Gastroesophageal sphincter (tissue), 4 donors: ENCODE data around the gene FLNC. TPM values are rescaled to one million over a fixed set of nuclear protein-coding genes. Genes with fewer than 3 reads are reported as not detected.
A peak's percentile ranks its signal among the peaks of the same experiment; 100 is the strongest.

Experiments
- ATAC-seq: fragments of 150-250 bp; one replicate; pipeline ENCODE4 v1.9.1; 2016; ENCODE audit warnings: mild to moderate bottlenecking, moderate library complexity
- H3K27ac ChIP-seq, 4 donors: fragments of 200-600 bp; sonication (generic) in 3 of 4; 1 replicate in 3 of 4; 2 replicates in 1 of 4; pipeline ENCODE4 v1.5.1; 2016 to 2019
- H3K27me3 ChIP-seq: fragments of 200-600 bp; sonication (generic); one replicate; pipeline ENCODE4 v1.5.1; 2019
- H3K36me3 ChIP-seq, 2 donors: fragments of 200-600 bp; sonication (generic); one replicate each; pipeline ENCODE4 v1.5.1; 2019; ENCODE audit warnings: control low read depth in 1 of 2
- H3K4me1 ChIP-seq, 3 donors: fragments of 200-600 bp; sonication (generic); 1 replicate in 2 of 3; 2 replicates in 1 of 3; pipeline ENCODE4 v1.5.1; 2016 to 2019; ENCODE audit warnings: control low read depth in 2 of 3
- H3K4me3 ChIP-seq, 2 donors: fragments of 200-600 bp; sonication (generic); one replicate each; pipeline ENCODE4 v1.5.1; 2019; ENCODE audit warnings: mild to moderate bottlenecking in 1 of 2, moderate library complexity in 1 of 2
- H3K9me3 ChIP-seq, 3 donors: fragments of 200-600 bp; sonication (generic); one replicate each; pipeline ENCODE4 v1.5.1; 2017 to 2019; ENCODE audit warnings: control low read depth in 2 of 3
- EP300 ChIP-seq: sonication (generic); formaldehyde crosslinking; IDR thresholded peaks from one replicate; pipeline ENCODE4 v1.6.1; 2017; ENCODE audit warnings: antibody characterized with exemption, mild to moderate bottlenecking
- POLR2A ChIP-seq, 2 donors: fragments of 450-650 bp; IDR thresholded peaks; one replicate each; pipeline ENCODE4 v1.6.1; 2017; ENCODE audit warnings: antibody characterized with exemption in 2 of 2, mild to moderate bottlenecking in 2 of 2, moderate library complexity in 1 of 2
- POLR2AphosphoS5 ChIP-seq: sonication (generic); formaldehyde crosslinking; IDR thresholded peaks from one replicate; pipeline ENCODE4 v1.6.1; 2017; ENCODE audit warnings: antibody characterized with exemption
- WGBS, 2 donors: methylation state at CpG; one replicate each; pipeline ENCODE4 v1.1.5; 2018; ENCODE audit warnings: low coverage in 1 of 2; 5-methylcytosine and 5-hydroxymethylcytosine counted together
- total RNA-seq, 4 donors: library from RNA; depleted of rRNA; stranded (reverse); fragments of >200 nt; gene quantifications; one replicate each; pipeline ENCODE4 v1.1.0, GENCODE V29; 2016
- TF ChIP-seq, protein P1 (sequence below), 4 experiments: fragments of 200-600 bp in 2 of 4; fragments of 450-650 bp in 2 of 4; sonication (generic) in 1 of 4; IDR thresholded peaks; one replicate each; pipeline ENCODE4 v1.5.1; 2017 to 2019; ENCODE audit warnings: antibody characterized with exemption in 4 of 4, mild to moderate bottlenecking in 2 of 4, moderate library complexity in 2 of 4

Gene FLNC
- total RNA-seq, 4 donors from 2014 or later = 308 to 1,162 (median 401) TPM

DNA sequence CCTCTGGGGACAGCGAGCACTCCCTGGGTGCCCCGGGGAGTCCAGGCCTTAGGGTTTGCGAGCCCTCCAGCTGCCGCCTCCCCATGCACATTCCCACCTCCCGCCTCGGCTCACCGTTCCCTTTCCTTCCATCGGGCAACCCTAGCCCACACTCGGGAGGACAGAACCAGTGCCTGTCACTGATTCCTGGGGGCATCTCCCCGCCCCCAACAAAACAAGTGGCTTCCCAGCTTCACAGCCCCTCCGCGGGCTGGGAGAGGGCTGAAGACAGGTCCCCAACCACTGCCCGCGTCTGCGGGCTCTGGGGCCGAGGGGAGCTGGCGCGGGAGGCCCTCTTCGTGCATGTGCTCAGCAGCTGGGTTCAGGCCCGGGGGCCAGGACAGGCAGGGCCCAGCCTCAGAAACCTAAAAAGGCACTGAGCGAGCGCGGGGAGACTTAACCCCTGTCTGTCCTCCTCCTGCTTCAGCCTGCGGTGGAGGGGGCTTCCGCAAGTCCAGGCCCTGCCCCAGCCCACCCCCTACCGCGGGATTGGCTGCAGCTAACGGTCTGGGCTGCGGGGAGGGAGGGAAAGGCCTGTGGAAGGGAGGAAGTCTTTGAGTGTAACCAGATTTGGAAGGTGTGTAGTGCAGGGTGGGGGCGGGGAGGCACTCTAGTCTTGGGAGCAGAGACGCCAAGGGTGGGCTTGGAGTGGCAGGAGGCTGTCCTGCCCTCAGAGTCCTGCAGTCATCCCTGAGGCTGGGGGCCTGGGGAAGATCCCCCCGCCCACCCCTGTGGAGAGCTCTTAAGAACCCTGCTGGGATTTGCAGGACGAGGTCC lies 1.2 kb downstream of the FLNC start:
- WGBS, 2 donors = 0% methylated on average over 1 to 4 of the region's 33 CpGs
- Histone ChIP-seq H3K4me3 (peak overlapping the region; percentile 72 to 83), H3K9me3 (no peaks in the 10 kb centered on the region), H3K4me1 (peaks cover 3 to 93% (median 53%) of the 10 kb centered on the region in 3 donors), H3K27ac (peak overlapping the region; percentile 90 to 96 (median 94)), H3K36me3 (peaks cover 0 to 19% of the 10 kb centered on the region in 2 donors), H3K27me3 (no peaks in the 10 kb centered on the region)
- ATAC-seq = peak; percentile 22
- TF ChIP-seq POLR2A (IDR thresholded peaks at IDR 0.05) (peak; percentile 50 to 78), EP300 (no peak), POLR2AphosphoS5 (peak; percentile 49)
- TF ChIP-seq, protein P1, sequence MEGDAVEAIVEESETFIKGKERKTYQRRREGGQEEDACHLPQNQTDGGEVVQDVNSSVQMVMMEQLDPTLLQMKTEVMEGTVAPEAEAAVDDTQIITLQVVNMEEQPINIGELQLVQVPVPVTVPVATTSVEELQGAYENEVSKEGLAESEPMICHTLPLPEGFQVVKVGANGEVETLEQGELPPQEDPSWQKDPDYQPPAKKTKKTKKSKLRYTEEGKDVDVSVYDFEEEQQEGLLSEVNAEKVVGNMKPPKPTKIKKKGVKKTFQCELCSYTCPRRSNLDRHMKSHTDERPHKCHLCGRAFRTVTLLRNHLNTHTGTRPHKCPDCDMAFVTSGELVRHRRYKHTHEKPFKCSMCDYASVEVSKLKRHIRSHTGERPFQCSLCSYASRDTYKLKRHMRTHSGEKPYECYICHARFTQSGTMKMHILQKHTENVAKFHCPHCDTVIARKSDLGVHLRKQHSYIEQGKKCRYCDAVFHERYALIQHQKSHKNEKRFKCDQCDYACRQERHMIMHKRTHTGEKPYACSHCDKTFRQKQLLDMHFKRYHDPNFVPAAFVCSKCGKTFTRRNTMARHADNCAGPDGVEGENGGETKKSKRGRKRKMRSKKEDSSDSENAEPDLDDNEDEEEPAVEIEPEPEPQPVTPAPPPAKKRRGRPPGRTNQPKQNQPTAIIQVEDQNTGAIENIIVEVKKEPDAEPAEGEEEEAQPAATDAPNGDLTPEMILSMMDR (IDR thresholded peaks at IDR 0.05) = no peak

DNA sequence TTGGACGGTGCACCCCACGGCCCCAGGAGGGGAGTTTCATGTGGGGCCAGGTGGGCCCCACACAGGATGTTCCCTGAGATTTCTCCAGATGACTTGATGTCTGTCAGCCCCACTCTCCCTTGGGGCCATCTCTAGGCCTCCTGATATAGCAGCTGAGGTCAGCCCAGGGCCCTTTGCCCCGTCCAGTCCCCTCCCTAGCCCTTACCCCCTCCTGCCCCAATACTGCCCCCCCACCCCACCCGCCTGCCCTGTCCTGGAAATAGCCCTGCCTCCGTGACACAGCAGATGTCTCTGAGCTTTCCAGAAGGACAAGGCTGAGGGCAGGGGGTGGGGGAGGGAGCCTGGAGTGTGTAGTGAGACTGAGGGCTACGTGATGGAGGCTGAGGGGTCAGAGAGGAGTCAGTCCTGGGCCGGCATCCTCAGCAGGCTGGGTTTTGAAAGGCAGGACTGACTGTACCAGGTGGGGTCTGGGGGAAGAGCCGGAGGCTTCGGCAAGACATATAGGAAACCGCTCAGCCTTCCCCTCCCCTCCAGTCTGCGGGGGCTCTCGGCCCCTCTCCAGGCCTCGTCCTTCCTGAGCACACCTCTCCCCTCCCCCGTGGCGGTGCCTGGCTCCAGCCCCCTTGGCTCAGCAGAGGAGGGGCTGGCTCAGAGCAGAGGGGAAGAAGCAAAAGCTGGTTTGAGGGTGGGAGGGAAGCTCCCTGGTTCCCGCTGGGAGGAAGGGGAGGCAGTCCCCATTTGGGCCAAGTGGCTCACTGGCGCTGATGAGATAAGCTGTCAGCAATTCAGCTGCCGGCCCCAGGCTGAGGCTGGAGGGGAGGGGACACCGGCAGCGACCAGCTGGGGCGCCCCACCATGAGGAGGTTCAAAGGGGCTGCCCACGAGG lies 2.0 kb downstream of the FLNC start:
- Histone ChIP-seq H3K4me3 (peak overlapping the region; percentile 72 to 83), H3K36me3 (peaks cover 0 to 27% of the 10 kb centered on the region in 2 donors), H3K4me1 (peaks cover 3 to 97% (median 58%) of the 10 kb centered on the region in 3 donors), H3K27me3 (no peaks in the 10 kb centered on the region), H3K27ac (peak overlapping the region; percentile 90 to 96 (median 94)), H3K9me3 (no peaks in the 10 kb centered on the region)
- 0 to 6% methylated on average over 1 to 3 of the region's 22 CpGs for WGBS, 2 donors
- TF ChIP-seq POLR2AphosphoS5 (no peak), POLR2A (IDR thresholded peaks at IDR 0.05) (peak; percentile 5 to 10)
- TF ChIP-seq, protein P1 (IDR thresholded peaks at IDR 0.05) = peak in 1 of 4 experiments; percentile 2
- ATAC-seq = peak; percentile 2

DNA sequence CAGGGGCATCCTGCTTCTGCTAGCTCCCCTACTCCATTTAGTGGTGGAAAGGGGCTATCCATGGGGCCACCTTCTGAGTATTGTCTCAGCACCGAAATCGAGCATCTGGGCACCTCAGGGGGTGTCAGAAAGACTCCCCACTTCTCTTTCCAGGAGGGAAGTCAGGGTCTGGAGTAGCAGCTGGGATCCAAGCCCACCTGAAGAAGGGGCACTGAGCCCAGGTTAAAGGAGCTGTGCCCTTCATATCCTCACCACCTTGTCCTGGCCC lies 2.6 kb downstream of the FLNC start:
- TF ChIP-seq POLR2A (IDR thresholded peaks at IDR 0.05) (no peak), EP300 (no peak), POLR2AphosphoS5 (no peak)
- TF ChIP-seq, protein P1 (IDR thresholded peaks at IDR 0.05) = no peak
- no peaks in the 10 kb centered on the region for H3K27me3 ChIP-seq
- H3K4me3 ChIP-seq = peak overlapping the region; percentile 72 to 83
- no peaks in the 10 kb centered on the region for H3K9me3 ChIP-seq
- peaks cover 3 to 96% (median 57%) of the 10 kb centered on the region in 3 donors for H3K4me1 ChIP-seq
- no CpG with 5 or more reads among the region's 2 CpGs for WGBS, 2 donors
- peak overlapping the region; percentile 90 to 96 (median 94) for H3K27ac ChIP-seq
- ATAC-seq = no peak
- H3K36me3 ChIP-seq = peaks cover 0 to 33% of the 10 kb centered on the region in 2 donors

DNA sequence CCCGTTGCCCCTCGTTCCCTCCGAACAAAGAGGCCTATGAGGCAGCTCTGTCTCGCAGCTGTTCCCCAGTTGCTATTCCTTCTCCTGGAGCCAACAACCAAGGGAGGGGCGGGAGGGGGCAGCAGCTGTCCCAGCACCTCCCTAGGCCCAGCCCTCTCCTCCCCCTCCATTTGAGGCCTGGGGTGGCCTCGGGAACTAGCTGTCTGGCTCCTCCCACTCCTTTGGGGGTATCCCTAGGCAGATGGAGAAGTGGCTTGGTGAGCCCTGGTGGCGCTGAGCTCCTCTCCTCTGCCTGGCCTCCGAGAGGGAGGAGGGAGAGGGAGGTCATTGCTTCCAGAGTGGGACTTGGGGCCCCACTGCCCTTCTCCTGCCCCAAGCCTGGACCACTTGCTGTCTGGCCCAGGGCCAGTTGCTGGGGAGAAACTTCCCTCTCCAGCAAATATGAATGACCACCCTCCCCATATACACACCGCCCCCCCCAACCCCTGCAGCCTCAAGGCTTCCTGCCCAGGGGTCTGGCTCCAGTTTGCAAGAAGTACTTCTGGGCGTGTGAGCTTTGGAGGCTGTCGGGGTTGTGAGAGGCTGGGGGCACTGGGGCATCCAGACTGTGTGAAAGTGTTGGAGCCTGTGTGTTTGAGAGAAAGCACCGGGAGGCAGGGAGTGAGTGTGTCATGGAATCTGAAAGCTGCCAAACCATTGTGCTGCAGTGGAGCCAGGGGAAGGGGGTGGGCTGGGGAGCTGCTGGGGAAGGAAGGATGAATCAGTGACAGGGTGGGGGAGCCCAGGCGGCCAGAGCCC lies 3.1 kb downstream of the FLNC start:
- TF ChIP-seq, protein P1 (IDR thresholded peaks at IDR 0.05) = no peak
- peak; percentile 27 for TF ChIP-seq POLR2AphosphoS5
- no peak for TF ChIP-seq POLR2A (IDR thresholded peaks at IDR 0.05)
- no peak for TF ChIP-seq EP300
- peak; percentile 37 for ATAC-seq
- H3K27ac ChIP-seq = peak overlapping the region; percentile 90 to 96 (median 94)
- peaks cover 3 to 90% (median 53%) of the 10 kb centered on the region in 3 donors for H3K4me1 ChIP-seq
- H3K27me3 ChIP-seq = no peaks in the 10 kb centered on the region
- peaks cover 0 to 38% of the 10 kb centered on the region in 2 donors for H3K36me3 ChIP-seq
- WGBS, 2 donors = 6 to 8% methylated on average over 5 to 6 of the region's 13 CpGs
- no peaks in the 10 kb centered on the region for H3K9me3 ChIP-seq
- H3K4me3 ChIP-seq = peak overlapping the region; percentile 72 to 83
